Measurements from ENCODE around the gene PARD3B.

PARD3B gene

DNA sequence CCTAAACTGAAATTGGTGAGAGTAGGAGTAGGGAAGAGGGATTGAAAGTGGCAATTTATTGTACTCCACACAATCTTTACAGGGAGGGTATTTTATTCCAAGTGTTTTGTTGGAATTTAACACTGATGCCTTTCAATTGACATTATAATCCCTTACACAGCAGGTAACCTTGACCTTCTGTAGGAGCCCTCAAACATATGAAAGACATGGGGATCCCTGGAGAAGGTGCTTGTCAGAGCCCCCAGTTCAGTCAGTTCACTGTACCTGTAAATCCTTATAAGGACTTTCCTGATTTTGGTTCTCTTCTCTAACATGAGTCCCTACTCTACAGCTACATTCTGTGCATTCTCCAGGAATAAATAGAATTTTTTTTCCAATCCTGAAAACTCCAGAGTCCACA, 752.1 kb downstream of the PARD3B start:
- no peak for DNase-seq (ENCODE audit: low read depth in 1 of 2, low spot score in 1 of 2)
- Histone ChIP-seq H3K27me3 (ENCODE audit: insufficient read depth, poor library complexity, severe bottlenecking) (no peaks in the 10 kb centered on the region), H3K4me3 (replicated peaks; ENCODE audit: insufficient read depth, low read length) (no peak overlapping the region), H3K27ac (replicated peaks) (no peak overlapping the region)
- TF ChIP-seq GABPA (IDR thresholded peaks at IDR 0.05; ENCODE audit: low read depth), result no peak
- TF ChIP-seq, protein P1, sequence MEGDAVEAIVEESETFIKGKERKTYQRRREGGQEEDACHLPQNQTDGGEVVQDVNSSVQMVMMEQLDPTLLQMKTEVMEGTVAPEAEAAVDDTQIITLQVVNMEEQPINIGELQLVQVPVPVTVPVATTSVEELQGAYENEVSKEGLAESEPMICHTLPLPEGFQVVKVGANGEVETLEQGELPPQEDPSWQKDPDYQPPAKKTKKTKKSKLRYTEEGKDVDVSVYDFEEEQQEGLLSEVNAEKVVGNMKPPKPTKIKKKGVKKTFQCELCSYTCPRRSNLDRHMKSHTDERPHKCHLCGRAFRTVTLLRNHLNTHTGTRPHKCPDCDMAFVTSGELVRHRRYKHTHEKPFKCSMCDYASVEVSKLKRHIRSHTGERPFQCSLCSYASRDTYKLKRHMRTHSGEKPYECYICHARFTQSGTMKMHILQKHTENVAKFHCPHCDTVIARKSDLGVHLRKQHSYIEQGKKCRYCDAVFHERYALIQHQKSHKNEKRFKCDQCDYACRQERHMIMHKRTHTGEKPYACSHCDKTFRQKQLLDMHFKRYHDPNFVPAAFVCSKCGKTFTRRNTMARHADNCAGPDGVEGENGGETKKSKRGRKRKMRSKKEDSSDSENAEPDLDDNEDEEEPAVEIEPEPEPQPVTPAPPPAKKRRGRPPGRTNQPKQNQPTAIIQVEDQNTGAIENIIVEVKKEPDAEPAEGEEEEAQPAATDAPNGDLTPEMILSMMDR (IDR thresholded peaks at IDR 0.05; ENCODE audit: insufficient read depth, low read length), result no peak
- no peak for TF ChIP-seq SPI1 (IDR thresholded peaks at IDR 0.05; ENCODE audit: borderline replicate concordance, low read depth)
- TF ChIP-seq POLR2AphosphoS5 (IDR thresholded peaks at IDR 0.05; ENCODE audit: low read depth), result no peak
- TF ChIP-seq, protein P2, sequence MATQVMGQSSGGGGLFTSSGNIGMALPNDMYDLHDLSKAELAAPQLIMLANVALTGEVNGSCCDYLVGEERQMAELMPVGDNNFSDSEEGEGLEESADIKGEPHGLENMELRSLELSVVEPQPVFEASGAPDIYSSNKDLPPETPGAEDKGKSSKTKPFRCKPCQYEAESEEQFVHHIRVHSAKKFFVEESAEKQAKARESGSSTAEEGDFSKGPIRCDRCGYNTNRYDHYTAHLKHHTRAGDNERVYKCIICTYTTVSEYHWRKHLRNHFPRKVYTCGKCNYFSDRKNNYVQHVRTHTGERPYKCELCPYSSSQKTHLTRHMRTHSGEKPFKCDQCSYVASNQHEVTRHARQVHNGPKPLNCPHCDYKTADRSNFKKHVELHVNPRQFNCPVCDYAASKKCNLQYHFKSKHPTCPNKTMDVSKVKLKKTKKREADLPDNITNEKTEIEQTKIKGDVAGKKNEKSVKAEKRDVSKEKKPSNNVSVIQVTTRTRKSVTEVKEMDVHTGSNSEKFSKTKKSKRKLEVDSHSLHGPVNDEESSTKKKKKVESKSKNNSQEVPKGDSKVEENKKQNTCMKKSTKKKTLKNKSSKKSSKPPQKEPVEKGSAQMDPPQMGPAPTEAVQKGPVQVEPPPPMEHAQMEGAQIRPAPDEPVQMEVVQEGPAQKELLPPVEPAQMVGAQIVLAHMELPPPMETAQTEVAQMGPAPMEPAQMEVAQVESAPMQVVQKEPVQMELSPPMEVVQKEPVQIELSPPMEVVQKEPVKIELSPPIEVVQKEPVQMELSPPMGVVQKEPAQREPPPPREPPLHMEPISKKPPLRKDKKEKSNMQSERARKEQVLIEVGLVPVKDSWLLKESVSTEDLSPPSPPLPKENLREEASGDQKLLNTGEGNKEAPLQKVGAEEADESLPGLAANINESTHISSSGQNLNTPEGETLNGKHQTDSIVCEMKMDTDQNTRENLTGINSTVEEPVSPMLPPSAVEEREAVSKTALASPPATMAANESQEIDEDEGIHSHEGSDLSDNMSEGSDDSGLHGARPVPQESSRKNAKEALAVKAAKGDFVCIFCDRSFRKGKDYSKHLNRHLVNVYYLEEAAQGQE (IDR thresholded peaks at IDR 0.05; ENCODE audit: insufficient replicate concordance, low read depth), result no peak

DNA sequence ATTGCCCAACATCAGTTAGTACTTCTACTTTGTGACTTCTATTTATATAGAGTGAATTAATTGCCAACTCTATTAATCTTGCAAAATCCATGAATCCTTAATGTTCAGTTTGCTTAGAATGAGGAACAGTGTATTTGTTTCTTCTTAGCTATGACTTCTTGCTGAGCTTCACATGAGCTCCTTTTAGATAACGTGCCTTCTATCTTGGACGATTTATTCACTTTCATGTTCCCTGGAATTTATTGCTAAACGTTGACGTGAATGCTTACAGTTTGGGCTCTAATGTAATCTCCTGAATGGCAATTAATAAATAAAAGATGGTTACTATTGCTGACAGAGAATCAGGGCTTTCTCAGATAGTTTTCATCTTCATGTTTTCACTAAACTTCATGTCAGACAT, 752.6 kb downstream of the PARD3B start:
- no peaks in the 10 kb centered on the region for H3K27me3 ChIP-seq (ENCODE audit: insufficient read depth, poor library complexity, severe bottlenecking)
- H3K4me3 ChIP-seq (replicated peaks; ENCODE audit: insufficient read depth, low read length), result no peak overlapping the region
- no peak for DNase-seq (ENCODE audit: low read depth in 1 of 2, low spot score in 1 of 2)
- TF ChIP-seq, protein P1 (IDR thresholded peaks at IDR 0.05; ENCODE audit: insufficient read depth, low read length), result no peak
- TF ChIP-seq POLR2AphosphoS5 (IDR thresholded peaks at IDR 0.05; ENCODE audit: low read depth), result no peak
- TF ChIP-seq SPI1 (IDR thresholded peaks at IDR 0.05; ENCODE audit: borderline replicate concordance, low read depth), result no peak
- TF ChIP-seq, protein P2 (IDR thresholded peaks at IDR 0.05; ENCODE audit: insufficient replicate concordance, low read depth), result no peak
- no peak for TF ChIP-seq GABPA (IDR thresholded peaks at IDR 0.05; ENCODE audit: low read depth)
- no peak overlapping the region for H3K27ac ChIP-seq (replicated peaks)

DNA sequence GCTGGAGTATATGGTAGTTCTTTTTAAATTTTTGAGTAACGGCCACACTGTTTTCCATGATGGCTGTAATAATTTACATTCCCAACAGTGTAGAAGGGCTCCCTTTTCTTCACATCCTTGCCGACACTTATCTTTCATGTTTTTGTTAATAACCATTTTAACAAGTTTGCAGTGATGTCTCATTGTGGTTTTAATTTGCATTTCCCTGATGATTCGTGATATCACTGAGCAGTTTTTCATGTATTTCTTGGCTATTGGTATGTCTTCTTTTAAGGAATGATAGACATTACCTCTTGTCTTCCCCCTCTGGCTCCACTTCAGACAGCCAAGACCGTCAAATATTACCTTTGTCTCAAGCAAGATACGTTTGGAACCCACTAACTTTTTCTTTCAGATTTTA, 765.9 kb downstream of the PARD3B start:
- DNase-seq (ENCODE audit: low read depth in 1 of 2, low spot score in 1 of 2), result no peak

More for the DNA sequence above, 765.9 kb downstream of the PARD3B start:
- H3K27me3 ChIP-seq (ENCODE audit: insufficient read depth, poor library complexity, severe bottlenecking), result no peaks in the 10 kb centered on the region
- TF ChIP-seq, protein P1 (IDR thresholded peaks at IDR 0.05; ENCODE audit: insufficient read depth, low read length), result no peak
- no peak for TF ChIP-seq GABPA (IDR thresholded peaks at IDR 0.05; ENCODE audit: low read depth)
- no peak for TF ChIP-seq POLR2AphosphoS5 (IDR thresholded peaks at IDR 0.05; ENCODE audit: low read depth)
- no peak overlapping the region for H3K4me3 ChIP-seq (replicated peaks; ENCODE audit: insufficient read depth, low read length)
- H3K27ac ChIP-seq (replicated peaks), result no peak overlapping the region
